Measurements from ENCODE around the gene SLC6A7. TPM values are rescaled to one million over a fixed set of nuclear protein-coding genes. Genes with fewer than 3 reads are reported as not detected.

The SLC6A7 gene
- total RNA-seq, 1 experiment from 2014 or later, result not detected

GRCh38 chr5:150256410-150257064, 66.7 kb downstream of the SLC6A7 start:
- Histone ChIP-seq H3K27me3 (replicated peaks; ENCODE audit: insufficient read depth, low read depth, low read length, poor library complexity) (no peaks in the 10 kb centered on the region), H3K27ac (ENCODE audit: low read depth, low read length, poor library complexity, severe bottlenecking) (no peak overlapping the region), H3K36me3 (ENCODE audit: insufficient read depth, low read length, poor library complexity, severe bottlenecking) (no peaks in the 10 kb centered on the region), H3K4me1 (ENCODE audit: insufficient read depth, low read length, poor library complexity, severe bottlenecking) (no peaks in the 10 kb centered on the region), H3K9me3 (ENCODE audit: low read depth, low read length, poor library complexity, severe bottlenecking) (no peaks in the 10 kb centered on the region), H3K4me3 (ENCODE audit: low read depth, low read length, poor library complexity, severe bottlenecking) (no peak overlapping the region)
- BruUV-seq (replicated peaks), result no TSS peak
- DNase-seq (ENCODE audit: low spot score), result no peak
- POLR2A ChIA-PET (ENCODE audit: low non-redundant PET), result no interaction called here
- no peak for TF ChIP-seq EZH2 (IDR thresholded peaks at IDR 0.05; ENCODE audit: borderline replicate concordance, low read depth, low read length, poor library complexity, severe bottlenecking)
- TF ChIP-seq, protein P1, sequence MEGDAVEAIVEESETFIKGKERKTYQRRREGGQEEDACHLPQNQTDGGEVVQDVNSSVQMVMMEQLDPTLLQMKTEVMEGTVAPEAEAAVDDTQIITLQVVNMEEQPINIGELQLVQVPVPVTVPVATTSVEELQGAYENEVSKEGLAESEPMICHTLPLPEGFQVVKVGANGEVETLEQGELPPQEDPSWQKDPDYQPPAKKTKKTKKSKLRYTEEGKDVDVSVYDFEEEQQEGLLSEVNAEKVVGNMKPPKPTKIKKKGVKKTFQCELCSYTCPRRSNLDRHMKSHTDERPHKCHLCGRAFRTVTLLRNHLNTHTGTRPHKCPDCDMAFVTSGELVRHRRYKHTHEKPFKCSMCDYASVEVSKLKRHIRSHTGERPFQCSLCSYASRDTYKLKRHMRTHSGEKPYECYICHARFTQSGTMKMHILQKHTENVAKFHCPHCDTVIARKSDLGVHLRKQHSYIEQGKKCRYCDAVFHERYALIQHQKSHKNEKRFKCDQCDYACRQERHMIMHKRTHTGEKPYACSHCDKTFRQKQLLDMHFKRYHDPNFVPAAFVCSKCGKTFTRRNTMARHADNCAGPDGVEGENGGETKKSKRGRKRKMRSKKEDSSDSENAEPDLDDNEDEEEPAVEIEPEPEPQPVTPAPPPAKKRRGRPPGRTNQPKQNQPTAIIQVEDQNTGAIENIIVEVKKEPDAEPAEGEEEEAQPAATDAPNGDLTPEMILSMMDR (conservative IDR thresholded peaks at IDR 0.05; ENCODE audit: low read depth, low read length), result peak; percentile 33
- CTCF ChIA-PET, result no interaction called here
- intact Hi-C loops (cut with micrococcal nuclease; ENCODE audit: unreplicated experiment), result no loop called here

DNA sequence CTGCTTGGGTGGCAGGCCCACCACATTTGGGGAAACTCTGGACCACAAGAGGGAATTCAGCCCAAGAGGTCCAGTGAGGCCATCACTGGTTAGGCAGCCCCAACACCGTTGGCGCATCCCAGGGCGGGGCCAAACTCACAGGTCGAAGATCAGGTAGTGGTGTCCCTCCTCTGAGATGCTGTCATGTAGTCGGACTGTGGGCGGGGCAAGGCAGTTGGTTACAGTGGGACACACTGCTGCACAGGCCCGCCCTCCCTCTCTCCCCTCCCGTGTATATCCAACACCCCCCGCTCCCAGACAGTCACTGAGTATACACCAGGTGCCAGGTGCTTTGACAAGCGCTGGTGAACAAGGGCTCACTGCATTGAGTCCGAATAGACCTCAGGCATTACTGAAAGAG, 67.6 kb downstream of the SLC6A7 start:
- ChIA-PET CTCF (no interaction called here), POLR2A (ENCODE audit: low non-redundant PET) (no interaction called here)
- Histone ChIP-seq H3K27me3 (replicated peaks; ENCODE audit: insufficient read depth, low read depth, low read length, poor library complexity) (no peaks in the 10 kb centered on the region), H3K36me3 (ENCODE audit: insufficient read depth, low read length, poor library complexity, severe bottlenecking) (no peaks in the 10 kb centered on the region), H3K9me3 (ENCODE audit: low read depth, low read length, poor library complexity, severe bottlenecking) (no peaks in the 10 kb centered on the region), H3K4me3 (ENCODE audit: low read depth, low read length, poor library complexity, severe bottlenecking) (no peak overlapping the region), H3K27ac (ENCODE audit: low read depth, low read length, poor library complexity, severe bottlenecking) (no peak overlapping the region), H3K4me1 (ENCODE audit: insufficient read depth, low read length, poor library complexity, severe bottlenecking) (no peaks in the 10 kb centered on the region)
- BruUV-seq (replicated peaks), result no TSS peak
- TF ChIP-seq, protein P1 (conservative IDR thresholded peaks at IDR 0.05; ENCODE audit: low read depth, low read length), result no peak
- TF ChIP-seq EZH2 (IDR thresholded peaks at IDR 0.05; ENCODE audit: borderline replicate concordance, low read depth, low read length, poor library complexity, severe bottlenecking), result no peak
- no peak for DNase-seq (ENCODE audit: low spot score)
- intact Hi-C loops (cut with micrococcal nuclease; ENCODE audit: unreplicated experiment), result no loop called here

- intact Hi-C loops (cut with micrococcal nuclease; ENCODE audit: unreplicated experiment), result no loop called here
- Histone ChIP-seq H3K4me3 (ENCODE audit: low read depth, low read length, poor library complexity, severe bottlenecking) (no peak overlapping the region), H3K4me1 (ENCODE audit: insufficient read depth, low read length, poor library complexity, severe bottlenecking) (no peaks in the 10 kb centered on the region), H3K9me3 (ENCODE audit: low read depth, low read length, poor library complexity, severe bottlenecking) (no peaks in the 10 kb centered on the region), H3K27me3 (replicated peaks; ENCODE audit: insufficient read depth, low read depth, low read length, poor library complexity) (no peaks in the 10 kb centered on the region), H3K36me3 (ENCODE audit: insufficient read depth, low read length, poor library complexity, severe bottlenecking) (no peaks in the 10 kb centered on the region), H3K27ac (ENCODE audit: low read depth, low read length, poor library complexity, severe bottlenecking) (no peak overlapping the region)
- BruUV-seq (replicated peaks), result no TSS peak
- TF ChIP-seq EZH2 (IDR thresholded peaks at IDR 0.05; ENCODE audit: borderline replicate concordance, low read depth, low read length, poor library complexity, severe bottlenecking), result no peak
- TF ChIP-seq, protein P1 (conservative IDR thresholded peaks at IDR 0.05; ENCODE audit: low read depth, low read length), result no peak
- DNase-seq (ENCODE audit: low spot score), result peak; percentile 60
- ChIA-PET POLR2A (ENCODE audit: low non-redundant PET) (no interaction called here), CTCF (no interaction called here)
These were observed 68.3 kb downstream of the SLC6A7 start for GRCh38 chr5:150258130-150258529.

Other genes with a start within 250 kb of the SLC6A7 start
- 0.39 and 0.49 TPM in 2 replicates for gene PDE6A, start 245.3 kb upstream of the SLC6A7 start, total RNA-seq (2021)
- 83.0 and 96.6 TPM in 2 replicates for gene SLC26A2, start 229.3 kb upstream of the SLC6A7 start, total RNA-seq (2021)
- 7.3 and 7.5 TPM in 2 replicates for gene TIGD6, start 189.4 kb upstream of the SLC6A7 start, total RNA-seq (2021)
- 52.6 and 55.6 TPM in 2 replicates for gene HMGXB3, start 189.3 kb upstream of the SLC6A7 start, total RNA-seq (2021)
- gene CSF1R, start 103.5 kb upstream of the SLC6A7 start, total RNA-seq (2021), result not detected in 2 replicates
- 25.9 and 58.3 TPM in 2 replicates for gene PDGFRB, start 34.2 kb upstream of the SLC6A7 start, total RNA-seq (2021)
- not detected in 2 replicates for gene CDX1, start 23.3 kb upstream of the SLC6A7 start, total RNA-seq (2021)
- gene CAMK2A, start 99.7 kb downstream of the SLC6A7 start, total RNA-seq (2021), result not detected in 2 replicates
- gene ARSI, start 112.8 kb downstream of the SLC6A7 start, total RNA-seq (2021), result 0.15 and 0.30 TPM in 2 replicates
- 109 TPM in 2 replicates for gene TCOF1, start 167.6 kb downstream of the SLC6A7 start, total RNA-seq (2021)
- gene CD74, start 222.8 kb downstream of the SLC6A7 start, total RNA-seq (2021), result not detected in 2 replicates